Activated naive CD4-positive, alpha-beta T cell treated with anti-CD3 and anti-CD28 coated beads, Interleukin-2, amount 50 U/mL, for 24 hours (primary cell): Measurements from ENCODE around the gene IGFBP5.

ENCODE experiments used
- H3K27ac Mint-ChIP-seq: one replicate; pipeline ENCODE4 v1.8.0; 2021; ENCODE audit warnings: mild to moderate bottlenecking, mixed read lengths
- H3K27me3 Mint-ChIP-seq: one replicate; pipeline ENCODE4 v1.8.0; 2021; ENCODE audit warnings: mixed read lengths
- H3K36me3 Mint-ChIP-seq: one replicate; pipeline ENCODE4 v1.8.0; 2021; ENCODE audit warnings: mixed read lengths
- H3K4me1 Mint-ChIP-seq: one replicate; pipeline ENCODE4 v1.8.0; 2021; ENCODE audit warnings: mixed read lengths
- H3K4me3 Mint-ChIP-seq: one replicate; pipeline ENCODE4 v1.8.0; 2021; ENCODE audit warnings: mild to moderate bottlenecking, mixed read lengths
- H3K9me3 Mint-ChIP-seq: one replicate; pipeline ENCODE4 v1.8.0; 2021; ENCODE audit warnings: mixed read lengths

The IGFBP5 gene

DNA sequence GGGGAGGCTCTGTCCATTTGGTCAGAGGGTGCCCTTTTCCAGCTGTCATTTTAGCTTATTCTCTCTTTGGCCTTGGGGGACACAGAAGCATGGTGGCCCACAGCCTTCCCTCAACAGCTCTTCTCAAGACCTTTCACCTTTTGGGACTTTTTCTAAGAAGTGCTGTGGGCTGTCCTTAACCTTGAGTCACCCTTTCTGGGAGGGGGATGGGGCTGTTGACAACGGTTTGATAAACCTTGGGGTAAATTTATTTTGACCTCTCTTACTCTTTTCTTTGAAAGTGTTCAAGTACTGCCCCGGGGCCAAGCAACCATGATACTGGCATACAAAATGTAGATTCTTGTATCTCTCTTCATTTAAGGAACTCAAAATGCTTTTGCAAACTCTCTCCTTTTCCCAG is 13.7 kb downstream of the IGFBP5 start:
- H3K4me3 Mint-ChIP-seq: no peak overlapping the region
- H3K9me3 Mint-ChIP-seq: no peaks in the 10 kb centered on the region
- no peak overlapping the region for H3K27ac Mint-ChIP-seq
- H3K36me3 Mint-ChIP-seq: no peaks in the 10 kb centered on the region
- H3K4me1 Mint-ChIP-seq: no peaks in the 10 kb centered on the region
- H3K27me3 Mint-ChIP-seq: peaks cover 17% of the 10 kb centered on the region

DNA sequence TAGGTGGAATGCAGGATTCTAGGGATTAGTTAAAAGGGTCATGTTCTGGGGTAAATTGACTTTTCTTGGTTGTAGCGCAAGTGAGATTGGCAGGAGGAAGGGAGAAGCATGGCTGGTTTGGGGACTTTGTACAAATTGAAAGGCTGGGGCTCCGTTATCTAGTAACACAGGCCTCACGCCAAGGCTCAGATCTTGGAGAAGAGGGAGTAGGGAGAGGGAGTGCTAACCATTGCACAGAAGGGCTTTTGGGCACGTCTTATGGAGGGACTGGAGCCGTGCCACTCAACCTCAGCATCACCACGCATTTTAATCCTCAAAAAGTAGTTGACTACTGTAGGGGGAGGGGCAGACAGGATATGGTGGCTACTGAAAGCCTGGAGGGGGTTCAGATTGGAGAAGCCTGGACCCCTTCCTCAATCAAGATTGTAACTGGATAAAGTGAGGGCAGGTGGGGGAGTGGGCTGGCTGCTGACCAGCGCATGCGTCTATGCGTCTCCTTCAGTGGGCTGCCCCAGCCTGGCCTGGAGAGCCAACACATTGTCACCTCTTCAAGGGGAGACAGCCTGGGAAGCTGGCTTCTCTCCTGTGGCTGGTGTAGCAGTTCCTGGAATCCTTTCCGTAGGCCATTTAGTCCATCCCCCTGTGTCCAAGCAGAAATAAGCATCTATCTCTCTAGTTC is 14.3 kb downstream of the IGFBP5 start:
- Mint-ChIP-seq H3K27me3 (peaks cover 16% of the 10 kb centered on the region), H3K36me3 (no peaks in the 10 kb centered on the region), H3K9me3 (no peaks in the 10 kb centered on the region), H3K4me3 (no peak overlapping the region), H3K27ac (no peak overlapping the region), H3K4me1 (no peaks in the 10 kb centered on the region)

DNA sequence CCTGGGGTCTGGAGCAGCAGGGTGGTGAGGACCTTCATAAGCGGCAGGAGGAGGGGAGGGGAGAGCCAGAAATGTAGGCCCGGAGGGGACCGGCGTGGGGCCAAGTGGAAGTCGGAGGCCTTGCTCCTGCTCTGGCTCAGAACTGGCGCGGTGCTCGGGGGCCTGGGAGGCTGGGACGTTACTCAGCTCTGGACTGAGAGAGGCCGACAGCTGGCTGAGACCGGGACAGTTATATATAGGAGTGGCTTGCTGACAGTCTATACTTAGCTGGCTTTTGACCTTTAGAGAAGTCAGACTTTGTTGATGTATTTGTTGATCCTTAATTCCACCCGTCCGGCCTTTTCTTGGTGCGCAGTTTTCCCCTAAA is 15.7 kb downstream of the IGFBP5 start:
- Mint-ChIP-seq H3K27ac (no peak overlapping the region), H3K27me3 (peaks cover 10% of the 10 kb centered on the region), H3K4me3 (no peak overlapping the region), H3K36me3 (no peaks in the 10 kb centered on the region), H3K4me1 (no peaks in the 10 kb centered on the region), H3K9me3 (no peaks in the 10 kb centered on the region)

DNA sequence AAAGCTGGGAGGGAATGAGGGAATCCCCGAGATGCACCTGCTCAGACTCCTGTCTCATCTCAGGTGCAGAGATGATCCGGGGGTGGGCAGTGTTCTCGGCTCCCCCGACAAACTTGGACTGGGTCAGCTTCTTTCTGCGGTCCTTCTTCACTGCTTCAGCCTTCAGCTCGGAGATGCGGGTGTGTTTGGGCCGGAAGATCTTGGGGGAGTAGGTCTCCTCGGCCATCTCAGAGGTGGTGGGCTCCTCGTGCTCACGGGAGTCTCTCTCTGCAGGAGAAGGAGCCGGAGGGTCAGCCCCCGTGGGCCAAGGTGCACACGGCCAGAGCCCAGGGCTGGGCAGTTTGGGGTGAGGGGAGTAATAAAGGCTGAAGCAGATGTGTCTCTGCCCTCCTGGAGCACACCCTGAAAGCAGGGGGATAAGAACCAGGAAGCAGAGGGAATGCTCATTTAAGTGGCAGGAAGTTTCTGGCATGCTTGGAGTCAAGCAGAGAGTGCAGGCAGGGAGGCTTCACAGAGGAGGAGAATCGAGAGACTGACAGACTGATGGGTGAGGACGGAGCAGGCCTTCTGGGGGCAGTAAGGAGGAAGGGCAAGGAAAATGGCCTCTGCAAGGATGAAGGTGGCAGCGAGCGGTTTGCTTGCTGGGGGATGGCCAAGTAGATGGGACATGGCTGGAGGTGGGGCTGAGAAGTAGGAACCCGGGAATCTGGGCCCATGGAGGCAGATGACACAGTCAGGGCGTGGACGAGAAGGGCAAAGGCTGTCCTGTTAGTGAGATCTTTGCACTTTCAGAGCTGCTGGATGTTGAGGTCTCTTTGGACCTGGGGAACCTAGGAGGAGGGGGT is 16.3 kb downstream of the IGFBP5 start:
- no peaks in the 10 kb centered on the region for H3K9me3 Mint-ChIP-seq

DNA sequence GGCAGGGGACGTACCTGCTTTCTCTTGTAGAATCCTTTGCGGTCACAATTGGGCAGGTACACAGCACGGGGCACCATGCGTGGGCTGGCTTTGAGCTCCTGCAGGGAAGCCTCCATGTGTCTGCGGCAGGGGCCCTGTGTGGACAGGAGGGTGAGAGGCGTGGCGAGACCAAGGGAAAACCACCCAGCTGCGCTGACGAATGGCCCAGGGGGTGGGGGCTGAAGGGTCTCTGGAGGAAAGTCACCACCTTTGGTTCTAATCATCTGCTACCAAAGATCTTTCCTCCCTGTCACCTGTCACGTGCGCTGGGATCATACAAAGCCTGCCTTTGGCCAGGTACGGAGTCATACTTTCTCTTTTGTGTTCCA is 17.3 kb downstream of the IGFBP5 start:
- H3K27me3 Mint-ChIP-seq: peaks cover 9% of the 10 kb centered on the region
- no peaks in the 10 kb centered on the region for H3K4me1 Mint-ChIP-seq
- H3K36me3 Mint-ChIP-seq: no peaks in the 10 kb centered on the region
- H3K9me3 Mint-ChIP-seq: no peaks in the 10 kb centered on the region
- no peak overlapping the region for H3K4me3 Mint-ChIP-seq
- no peak overlapping the region for H3K27ac Mint-ChIP-seq

More for the DNA sequence above, 16.3 kb downstream of the IGFBP5 start:
- Mint-ChIP-seq H3K27me3 (peaks cover 10% of the 10 kb centered on the region), H3K4me3 (no peak overlapping the region), H3K36me3 (no peaks in the 10 kb centered on the region), H3K27ac (no peak overlapping the region), H3K4me1 (no peaks in the 10 kb centered on the region)

DNA sequence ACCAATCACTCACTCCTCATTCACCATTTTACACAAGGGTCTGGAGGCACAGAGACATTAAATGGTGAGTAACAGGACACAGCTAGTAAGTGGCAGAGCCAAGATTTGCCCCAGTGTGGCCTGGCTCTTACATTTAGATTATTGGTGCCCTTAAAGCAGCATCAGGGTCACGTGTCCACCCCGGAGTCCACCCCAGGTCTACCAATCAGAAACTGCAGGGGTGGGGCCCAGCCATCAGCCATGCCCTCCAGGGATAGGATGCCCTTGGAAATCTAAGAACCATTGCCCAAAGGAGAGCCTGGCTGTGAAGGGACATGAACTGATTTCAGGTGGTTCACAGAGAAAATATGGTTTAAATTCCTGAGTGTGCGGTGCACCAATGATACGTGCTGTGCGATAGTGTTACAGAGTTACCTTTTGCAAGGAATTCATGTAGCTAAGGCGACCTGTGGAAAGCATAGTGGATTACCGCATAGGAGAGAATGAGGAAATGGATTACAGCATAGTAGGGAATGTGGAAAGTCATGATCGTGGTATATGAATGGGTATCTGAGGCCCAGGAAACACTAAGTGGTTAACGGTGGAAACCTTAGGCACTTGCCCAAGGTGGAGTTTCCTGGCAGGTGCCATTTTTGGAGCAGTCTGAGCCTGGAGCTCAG is 17.8 kb downstream of the IGFBP5 start:
- Mint-ChIP-seq H3K4me1 (no peaks in the 10 kb centered on the region), H3K27me3 (peaks cover 9% of the 10 kb centered on the region), H3K9me3 (no peaks in the 10 kb centered on the region), H3K4me3 (no peak overlapping the region), H3K36me3 (no peaks in the 10 kb centered on the region), H3K27ac (no peak overlapping the region)

DNA sequence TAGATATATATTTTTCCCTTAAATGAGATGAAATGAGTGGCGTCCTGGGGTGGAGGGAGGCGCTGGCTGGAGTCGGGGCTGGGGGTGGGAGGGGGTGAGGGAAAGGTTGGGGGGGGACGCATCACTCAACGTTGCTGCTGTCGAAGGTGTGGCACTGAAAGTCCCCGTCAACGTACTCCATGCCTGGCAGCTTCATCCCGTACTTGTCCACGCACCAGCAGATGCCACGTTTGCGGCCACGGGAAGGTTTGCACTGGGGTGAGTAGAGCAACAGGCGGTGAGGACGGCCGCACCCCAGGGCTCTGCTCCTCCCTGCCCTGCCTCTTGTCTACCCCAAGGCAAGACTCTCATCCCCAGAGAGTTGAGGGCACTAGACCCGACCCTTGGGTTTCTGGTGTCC is 18.7 kb downstream of the IGFBP5 start:
- no peaks in the 10 kb centered on the region for H3K9me3 Mint-ChIP-seq
- no peaks in the 10 kb centered on the region for H3K4me1 Mint-ChIP-seq
- no peak overlapping the region for H3K4me3 Mint-ChIP-seq
- no peak overlapping the region for H3K27ac Mint-ChIP-seq
- no peaks in the 10 kb centered on the region for H3K36me3 Mint-ChIP-seq
- peaks cover 7% of the 10 kb centered on the region for H3K27me3 Mint-ChIP-seq

DNA sequence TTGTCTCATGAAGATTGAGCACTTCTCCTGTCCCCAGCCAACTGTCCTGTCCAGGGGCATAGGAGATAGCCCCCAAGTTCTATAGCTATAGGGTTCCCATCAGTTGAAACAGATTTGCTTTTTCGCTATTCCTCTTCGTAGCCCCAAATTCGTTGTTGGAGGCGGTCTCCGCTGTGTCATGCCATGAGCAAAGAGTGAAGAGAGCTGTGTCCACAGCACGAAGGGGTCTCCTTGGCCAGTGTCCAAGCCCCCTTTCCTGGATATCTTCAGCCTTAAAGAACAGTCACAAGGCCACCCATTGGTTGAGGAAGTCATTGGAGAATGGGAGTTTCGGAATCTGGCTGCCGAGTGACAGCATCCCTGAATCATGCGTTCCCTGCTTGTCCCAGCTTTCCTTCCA is 21.0 kb downstream of the IGFBP5 start:
- peaks cover 2% of the 10 kb centered on the region for H3K27me3 Mint-ChIP-seq
- no peak overlapping the region for H3K27ac Mint-ChIP-seq
- H3K4me3 Mint-ChIP-seq: no peak overlapping the region
- no peaks in the 10 kb centered on the region for H3K4me1 Mint-ChIP-seq
- no peaks in the 10 kb centered on the region for H3K36me3 Mint-ChIP-seq
- H3K9me3 Mint-ChIP-seq: no peaks in the 10 kb centered on the region

DNA sequence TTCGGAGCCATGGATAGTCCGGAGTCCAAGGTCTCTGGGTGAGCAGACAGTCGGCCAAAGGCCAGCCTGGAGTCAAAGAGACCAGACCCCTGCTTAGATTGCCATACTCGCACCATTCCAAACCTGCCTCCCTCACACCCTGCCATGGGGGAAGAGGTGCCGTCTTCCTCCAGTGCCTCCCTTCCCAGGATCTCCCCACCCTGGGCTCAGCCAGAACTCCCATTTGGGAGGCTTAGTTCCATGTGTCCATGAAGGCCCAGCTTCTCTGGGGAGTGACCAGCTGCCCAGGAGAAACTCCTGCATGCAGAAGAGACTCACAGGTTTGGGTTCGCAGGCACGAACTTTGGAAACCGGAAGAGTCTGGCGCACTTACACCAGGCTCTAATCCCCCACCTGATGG is 21.7 kb downstream of the IGFBP5 start:
- Mint-ChIP-seq H3K27me3 (peaks cover 2% of the 10 kb centered on the region), H3K4me1 (no peaks in the 10 kb centered on the region), H3K9me3 (no peaks in the 10 kb centered on the region), H3K27ac (no peak overlapping the region), H3K36me3 (no peaks in the 10 kb centered on the region), H3K4me3 (no peak overlapping the region)

DNA sequence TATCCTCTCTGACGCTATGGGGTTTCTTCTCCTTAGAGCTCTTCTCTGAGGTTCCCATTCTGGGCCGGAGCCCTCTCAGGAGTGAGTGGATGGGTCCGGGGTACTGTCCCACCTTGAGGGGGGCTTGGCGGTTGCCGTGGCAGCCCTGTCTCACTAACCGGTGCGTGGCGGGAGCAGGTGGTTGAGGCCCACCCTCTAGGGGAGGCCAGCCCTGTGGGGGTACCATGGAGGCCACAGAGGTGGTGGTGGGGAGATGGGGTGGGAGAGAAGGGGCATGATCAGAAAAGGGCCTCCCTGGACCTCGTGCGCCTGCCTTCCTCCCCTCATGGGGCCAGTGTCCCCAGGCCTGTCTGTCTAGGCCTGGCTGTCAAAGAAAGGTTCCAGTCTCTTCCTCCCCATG is 22.3 kb downstream of the IGFBP5 start:
- no peaks in the 10 kb centered on the region for H3K4me1 Mint-ChIP-seq
- H3K27ac Mint-ChIP-seq: no peak overlapping the region
- no peak overlapping the region for H3K4me3 Mint-ChIP-seq
- H3K36me3 Mint-ChIP-seq: no peaks in the 10 kb centered on the region
- H3K9me3 Mint-ChIP-seq: no peaks in the 10 kb centered on the region
- H3K27me3 Mint-ChIP-seq: peaks cover 2% of the 10 kb centered on the region

DNA sequence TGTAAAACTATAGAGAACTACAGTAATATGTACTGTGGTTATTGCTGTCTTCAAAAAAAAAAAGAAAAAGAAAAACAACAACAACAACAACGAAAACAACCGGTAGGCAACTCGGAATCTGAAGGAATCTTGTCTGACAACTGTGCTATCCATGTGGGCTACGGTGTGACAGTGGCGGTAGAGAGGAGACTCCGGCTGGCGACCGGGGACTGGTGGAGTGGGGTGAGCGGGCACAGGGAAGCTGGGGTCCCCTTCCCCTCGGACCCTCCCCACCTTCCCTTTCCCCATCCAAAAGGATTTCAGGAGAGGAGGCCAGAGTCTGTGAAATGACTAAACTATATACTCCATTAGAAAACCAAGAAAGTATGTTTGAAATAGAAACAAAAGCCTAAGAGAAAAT is 22.9 kb downstream of the IGFBP5 start:
- peaks cover 1% of the 10 kb centered on the region for H3K27me3 Mint-ChIP-seq
- H3K9me3 Mint-ChIP-seq: no peaks in the 10 kb centered on the region
- H3K27ac Mint-ChIP-seq: no peak overlapping the region
- no peak overlapping the region for H3K4me3 Mint-ChIP-seq
- H3K4me1 Mint-ChIP-seq: no peaks in the 10 kb centered on the region
- H3K36me3 Mint-ChIP-seq: no peaks in the 10 kb centered on the region

DNA sequence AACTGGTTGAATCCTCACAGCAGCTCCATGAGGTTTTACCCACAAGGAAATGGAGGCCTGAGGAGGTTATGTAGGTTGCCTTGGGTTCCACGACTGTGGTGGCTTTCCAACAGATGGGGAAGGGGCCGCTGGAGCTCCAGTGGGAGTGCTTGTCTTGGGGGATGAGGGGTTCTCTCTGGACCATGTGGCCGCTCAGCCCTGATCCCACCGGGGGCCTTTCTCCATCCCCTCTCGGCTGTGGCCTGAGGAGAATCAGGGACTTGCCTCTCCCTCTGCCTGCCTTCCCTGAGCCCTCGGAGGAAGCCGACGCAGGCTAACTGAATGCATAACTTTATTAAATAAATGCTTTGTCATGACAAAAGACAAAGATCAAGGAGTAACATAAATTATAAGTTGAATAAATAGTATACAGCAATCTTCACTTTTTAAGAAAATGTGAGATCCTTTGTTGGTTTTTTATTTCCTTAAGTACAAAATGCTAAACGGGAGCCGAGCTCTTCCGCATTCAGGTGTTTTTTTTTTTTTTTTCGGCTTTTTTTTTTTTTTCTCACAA is 23.5 kb downstream of the IGFBP5 start:
- Mint-ChIP-seq H3K27ac (no peak overlapping the region), H3K27me3 (peaks cover 1% of the 10 kb centered on the region)

DNA sequence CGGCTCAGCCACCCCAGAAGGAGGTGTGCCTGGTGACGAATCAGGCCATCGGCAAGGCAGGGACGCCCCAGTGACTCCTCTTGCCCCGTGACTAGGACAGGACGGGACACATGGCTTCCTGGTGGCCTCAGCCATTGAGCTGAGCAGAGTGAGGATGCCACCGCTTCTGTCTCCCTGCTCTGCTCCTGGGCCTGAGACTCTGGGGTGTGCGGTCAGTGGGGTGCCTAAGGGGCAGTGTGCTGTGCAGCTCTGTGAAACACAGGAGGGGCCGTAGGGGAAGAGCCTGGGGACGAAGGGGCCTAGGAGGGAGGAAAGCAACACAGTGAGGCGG is 24.3 kb downstream of the IGFBP5 start:
- H3K4me1 Mint-ChIP-seq: no peaks in the 10 kb centered on the region
- no peak overlapping the region for H3K27ac Mint-ChIP-seq
- H3K36me3 Mint-ChIP-seq: no peaks in the 10 kb centered on the region
- no peaks in the 10 kb centered on the region for H3K9me3 Mint-ChIP-seq
- no peak overlapping the region for H3K4me3 Mint-ChIP-seq
- H3K27me3 Mint-ChIP-seq: peaks cover 1% of the 10 kb centered on the region

More for the DNA sequence above, 23.5 kb downstream of the IGFBP5 start:
- Mint-ChIP-seq H3K4me3 (no peak overlapping the region), H3K9me3 (no peaks in the 10 kb centered on the region), H3K4me1 (no peaks in the 10 kb centered on the region), H3K36me3 (no peaks in the 10 kb centered on the region)

DNA sequence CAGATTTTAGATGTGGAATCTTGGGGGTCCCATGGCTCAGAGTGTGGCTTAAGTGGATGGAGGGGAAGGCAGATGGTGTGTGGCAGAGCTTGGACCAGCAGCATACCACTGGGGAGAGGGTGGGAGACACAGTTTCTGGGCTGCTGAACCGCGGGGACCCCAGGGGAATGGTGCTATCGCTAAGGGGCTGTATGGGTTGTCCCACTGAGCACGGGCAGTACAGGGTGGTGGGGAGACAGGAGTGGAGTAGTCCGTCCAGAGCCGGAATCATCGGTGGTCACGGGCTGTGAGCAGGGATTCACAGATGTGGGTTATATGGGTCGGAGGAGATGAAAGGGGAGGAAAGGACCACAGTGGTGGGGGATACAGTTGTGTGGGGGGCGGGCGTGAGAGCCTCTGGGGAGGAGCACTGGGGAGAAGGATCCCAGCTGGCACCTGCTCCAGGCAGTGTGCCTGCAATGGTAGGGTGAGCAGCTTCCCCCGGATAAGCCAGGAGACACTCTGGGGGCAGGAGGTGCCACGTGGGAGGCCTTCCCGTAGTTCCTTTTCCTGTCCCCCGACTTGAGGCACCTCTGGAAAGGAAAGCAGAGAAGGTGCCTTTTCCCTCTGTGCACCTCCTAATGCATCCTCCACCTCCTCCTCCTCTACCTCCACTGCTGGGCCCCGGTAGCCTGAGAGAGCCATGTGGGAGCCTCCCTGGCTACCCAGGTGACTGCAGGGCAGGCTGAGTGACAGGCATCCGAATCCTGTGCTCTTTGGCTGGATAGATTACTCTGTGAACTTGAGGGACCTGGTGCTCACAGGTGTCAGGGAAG is 24.9 kb downstream of the IGFBP5 start:
- no peak overlapping the region for H3K27ac Mint-ChIP-seq
- H3K9me3 Mint-ChIP-seq: no peaks in the 10 kb centered on the region
- no peaks in the 10 kb centered on the region for H3K4me1 Mint-ChIP-seq
- peaks cover 1% of the 10 kb centered on the region for H3K27me3 Mint-ChIP-seq
- no peaks in the 10 kb centered on the region for H3K36me3 Mint-ChIP-seq
- H3K4me3 Mint-ChIP-seq: no peak overlapping the region

DNA sequence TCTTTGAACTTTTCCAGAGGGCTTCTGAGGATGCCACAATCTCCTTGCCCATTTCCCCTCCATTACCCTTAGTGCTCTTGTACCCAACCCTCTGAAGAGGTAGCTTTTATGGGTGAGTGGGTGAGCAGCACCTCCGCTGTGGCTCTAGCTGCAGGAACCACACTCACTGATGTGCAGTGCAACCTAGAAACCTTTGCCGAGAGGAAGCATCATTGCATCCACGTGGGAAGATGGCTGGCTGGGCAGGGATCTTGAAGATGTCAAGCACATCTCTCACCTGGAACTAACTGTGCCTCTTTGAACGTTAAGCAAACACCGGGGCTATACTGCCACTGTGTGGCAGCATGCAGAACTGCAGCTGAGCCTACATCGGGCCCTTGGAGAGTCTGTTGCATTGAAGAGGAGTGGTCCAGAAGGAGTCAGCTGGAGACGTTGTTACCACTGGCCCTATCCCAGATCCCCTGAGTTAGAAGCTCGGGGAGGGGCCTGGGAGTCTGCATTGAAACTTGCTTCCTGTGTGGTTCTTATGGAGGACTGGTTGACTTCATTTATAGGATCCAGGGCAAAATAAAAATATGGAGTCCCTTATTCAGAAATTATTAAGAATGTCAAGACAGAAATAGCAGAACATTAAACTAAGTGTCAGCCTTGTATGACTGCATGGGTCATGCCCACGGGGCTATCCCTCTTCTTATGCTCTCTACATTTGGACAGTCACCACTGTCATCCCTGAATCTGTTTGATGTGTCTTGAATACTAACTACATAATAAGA is 28.7 kb downstream of the IGFBP5 start:
- Mint-ChIP-seq H3K27me3 (peaks cover 1% of the 10 kb centered on the region), H3K27ac (no peak overlapping the region)

More for the DNA sequence above, 28.7 kb downstream of the IGFBP5 start:
- Mint-ChIP-seq H3K9me3 (no peaks in the 10 kb centered on the region), H3K4me1 (no peaks in the 10 kb centered on the region), H3K4me3 (no peak overlapping the region), H3K36me3 (no peaks in the 10 kb centered on the region)
